ENCODE results near the gene FAM171A2.
"Not testable (repeated sequence)": the region's sequence is repeated elsewhere in the genome, so short reads cannot be mapped to it uniquely, and the experiment has no call there.

FAM171A2 gene

GRCh38 chr17:44363613-44364159 lies at the start of gene FAM171A2:
FAM171A2 (minus strand) TSS chr17:44363853; CDS start chr17:44363714, 139 bp downstream.
- peak; percentile 87 for DNase-seq

GRCh38 chr17:44409309-44410028 lies 45.8 kb upstream of the FAM171A2 start:
- DNase-seq: no peak

GRCh38 chr17:44408786-44409185 lies 45.1 kb upstream of the FAM171A2 start:
- DNase-seq: no peak

GRCh38 chr17:44402564-44403172 lies 39.0 kb upstream of the FAM171A2 start:
- no peak for DNase-seq

GRCh38 chr17:44400226-44400847 lies 36.7 kb upstream of the FAM171A2 start:
- no peak for DNase-seq

GRCh38 chr17:44398692-44399691 lies 35.3 kb upstream of the FAM171A2 start:
- DNase-seq: no peak

- no peak for DNase-seq
Observed at GRCh38 chr17:44397479-44398440, 34.1 kb upstream of the FAM171A2 start.

- no peak for DNase-seq
Observed at GRCh38 chr17:44396946-44397345, 33.3 kb upstream of the FAM171A2 start.

GRCh38 chr17:44394833-44395232 lies 31.2 kb upstream of the FAM171A2 start:
- DNase-seq: no peak

- not testable (repeated sequence) for DNase-seq
Observed at GRCh38 chr17:44394112-44394511, 30.5 kb upstream of the FAM171A2 start.

GRCh38 chr17:44390250-44390870 lies 26.7 kb upstream of the FAM171A2 start:
- no peak for DNase-seq

GRCh38 chr17:44389723-44390202 lies 26.1 kb upstream of the FAM171A2 start:
- no peak for DNase-seq

GRCh38 chr17:44389281-44389680 lies 25.6 kb upstream of the FAM171A2 start, which contains the start of gene ITGA2B:
ITGA2B (minus strand) TSS chr17:44389649; CDS start chr17:44389473, 176 bp downstream.
- no peak for DNase-seq

- DNase-seq: no peak
Observed at GRCh38 chr17:44387804-44388203, 24.2 kb upstream of the FAM171A2 start.

GRCh38 chr17:44386182-44386525 lies 22.5 kb upstream of the FAM171A2 start:
- DNase-seq: no peak

- DNase-seq: peak; percentile 90
Observed at GRCh38 chr17:44385287-44386181, 21.9 kb upstream of the FAM171A2 start.

GRCh38 chr17:44384823-44385286 lies 21.2 kb upstream of the FAM171A2 start:
- no peak for DNase-seq

GRCh38 chr17:44384281-44384822 lies 20.7 kb upstream of the FAM171A2 start:
- DNase-seq: no peak

- no peak for DNase-seq
Observed at GRCh38 chr17:44383861-44384260, 20.2 kb upstream of the FAM171A2 start.

Data from right forelimb (tissue), 1 donor.